Mesendoderm (in vitro differentiated cells): ENCODE results near the gene PHKG1. TPM values are rescaled to one million over a fixed set of nuclear protein-coding genes. Genes with fewer than 3 reads are reported as not detected.
A peak's percentile ranks its signal among the peaks of the same experiment; 100 is the strongest.
"Not testable (repeated sequence)": the region's sequence is repeated elsewhere in the genome, so short reads cannot be mapped to it uniquely, and the experiment has no call there.

ENCODE experiments used
- DNase-seq: peaks from one replicate; pipeline ENCODE4 v3.0.0; 2013
- H2AK5ac ChIP-seq: 2 replicates; pipeline ENCODE4 v1.6.1; 2013; ENCODE audit warnings: low read length, inconsistent platforms
- H2BK120ac ChIP-seq: 2 replicates; pipeline ENCODE4 v1.6.1; 2013; ENCODE audit warnings: low read depth, mild to moderate bottlenecking, low read length, moderate library complexity, mixed read lengths
- H2BK15ac ChIP-seq: replicated peaks from 2 replicates; pipeline ENCODE4 v1.6.1; 2013; ENCODE audit warnings: low read depth, mild to moderate bottlenecking, moderate library complexity
- H2BK5ac ChIP-seq: 2 replicates; pipeline ENCODE4 v1.6.1; 2013; ENCODE audit warnings: low read length, inconsistent platforms
- H3K18ac ChIP-seq: 2 replicates; pipeline ENCODE4 v1.6.1; 2013; ENCODE audit warnings: mild to moderate bottlenecking, low read length, mixed read lengths
- H3K23ac ChIP-seq: one replicate; pipeline ENCODE4 v1.6.1; 2013; ENCODE audit warnings: low read length
- H3K27ac ChIP-seq: 2 replicates; pipeline ENCODE4 v1.5.1; 2013; ENCODE audit warnings: low read depth, mild to moderate bottlenecking, inconsistent platforms, low read length, moderate library complexity
- H3K27me3 ChIP-seq: 2 replicates; pipeline ENCODE4 v1.6.1; 2013; ENCODE audit warnings: low read length, control low read depth, mild to moderate bottlenecking, inconsistent platforms; ENCODE audit not compliant: insufficient read depth, poor library complexity
- H3K36me3 ChIP-seq: 2 replicates; pipeline ENCODE4 v1.6.1; 2013; ENCODE audit warnings: low read length, inconsistent platforms; ENCODE audit not compliant: control insufficient read depth, insufficient read depth
- H3K4ac ChIP-seq: one replicate; pipeline ENCODE4 v1.6.1; 2013; ENCODE audit warnings: low read depth, mild to moderate bottlenecking, low read length, moderate library complexity
- H3K4me1 ChIP-seq: 2 replicates; pipeline ENCODE4 v1.6.1; 2013; ENCODE audit warnings: low read depth, low read length, inconsistent platforms; ENCODE audit not compliant: control insufficient read depth
- H3K4me2 ChIP-seq: 2 replicates; pipeline ENCODE4 v1.6.1; 2013; ENCODE audit warnings: low read length
- H3K4me3 ChIP-seq: 2 replicates; pipeline ENCODE4 v1.5.1; 2013; ENCODE audit warnings: mild to moderate bottlenecking, low read length
- H3K56ac ChIP-seq: one replicate; pipeline ENCODE4 v1.6.1; 2013; ENCODE audit warnings: low read length
- H3K79me1 ChIP-seq: 2 replicates; pipeline ENCODE4 v1.6.1; 2013; ENCODE audit warnings: low read length, inconsistent platforms
- H3K79me2 ChIP-seq: 2 replicates; pipeline ENCODE4 v1.6.1; 2013; ENCODE audit warnings: mild to moderate bottlenecking, low read length; ENCODE audit not compliant: control insufficient read depth, insufficient read depth
- H3K9ac ChIP-seq: 2 replicates; pipeline ENCODE4 v1.6.1; 2013; ENCODE audit warnings: low read length, inconsistent platforms
- H4K5ac ChIP-seq: one replicate; pipeline ENCODE4 v1.6.1; 2013; ENCODE audit warnings: low read length
- H4K8ac ChIP-seq: one replicate; pipeline ENCODE4 v1.6.1; 2013; ENCODE audit warnings: low read depth, mild to moderate bottlenecking, control low read depth, low read length, moderate library complexity
- WGBS: extraction: QIAGEN DNeasy Blood & Tissue Kit; methylation state at CpG from one replicate; pipeline ENCODE4 v1.1.7; 2013; ENCODE audit warnings: low lambda C conversion rate, missing lambda C conversion rate; ENCODE audit not compliant: insufficient coverage; ENCODE audit errors: extremely low coverage; 5-methylcytosine and 5-hydroxymethylcytosine counted together
- small RNA-seq: library from polyadenylated mRNA; stranded (forward); fragments of <200 nt; extraction: miRNeasy Mini kit (QIAGEN cat#:217004); gene quantifications from one replicate; pipeline ENCODE3, GENCODE V24; 2013; ENCODE audit not compliant: insufficient read depth

Gene PHKG1

DNA sequence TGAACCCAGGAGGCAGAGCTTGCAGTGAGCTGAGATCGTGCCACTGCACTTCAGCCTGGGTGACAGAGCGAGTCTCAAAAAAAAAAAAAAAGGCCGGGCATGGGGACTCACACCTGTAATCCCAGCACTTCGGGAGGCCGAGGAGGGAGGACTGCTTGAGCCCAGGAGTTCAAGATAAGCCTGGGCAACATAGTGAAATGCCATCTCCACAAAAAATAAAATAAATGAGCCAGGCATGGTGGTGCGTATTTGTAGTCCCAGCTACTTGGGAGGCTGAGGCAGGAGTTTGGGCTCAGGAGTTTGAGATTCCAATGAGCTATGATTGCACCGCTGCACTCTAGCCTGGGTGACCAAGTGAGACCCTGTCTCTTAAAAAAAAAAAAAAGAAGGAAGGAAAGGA, 60.2 kb downstream of the PHKG1 start:
- H3K56ac ChIP-seq, H3K4me3 ChIP-seq, H2BK5ac ChIP-seq, H2BK120ac ChIP-seq, H3K18ac ChIP-seq, H3K23ac ChIP-seq, H3K4me1 ChIP-seq, H3K27ac ChIP-seq, H3K36me3 ChIP-seq, H4K5ac ChIP-seq, H4K8ac ChIP-seq, DNase-seq, H3K4ac ChIP-seq, H3K9ac ChIP-seq, H2AK5ac ChIP-seq, H2BK15ac ChIP-seq, H3K4me2 ChIP-seq, H3K79me1 ChIP-seq, H3K79me2 ChIP-seq, H3K27me3 ChIP-seq: not testable (repeated sequence)
- no CpG with 5 or more reads among the region's 7 CpGs for WGBS

DNA sequence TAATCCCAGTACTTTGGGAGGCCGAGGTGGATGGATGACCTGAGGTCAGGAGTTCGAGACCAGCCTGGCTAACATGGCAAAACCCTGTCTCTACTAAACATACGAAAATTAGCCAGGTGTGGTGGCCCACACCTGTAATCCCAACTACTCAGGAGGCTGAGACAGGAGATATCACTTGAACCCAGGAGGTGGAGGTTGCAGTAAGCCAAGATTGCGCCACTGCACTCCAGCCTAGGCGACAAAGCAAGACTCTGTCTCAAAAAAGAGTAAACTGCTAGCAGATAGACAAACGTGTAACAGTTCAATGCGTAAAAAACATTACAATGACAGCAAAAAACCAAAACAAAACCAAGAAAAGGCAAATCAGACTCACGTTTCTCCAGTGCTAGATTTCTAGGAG, 61.2 kb downstream of the PHKG1 start:
- not testable (repeated sequence) for H2AK5ac ChIP-seq, H3K27ac ChIP-seq, H3K18ac ChIP-seq, DNase-seq, H3K4me1 ChIP-seq, H3K4me3 ChIP-seq, H3K79me2 ChIP-seq, H3K23ac ChIP-seq, H3K4ac ChIP-seq, H2BK120ac ChIP-seq, H3K79me1 ChIP-seq, H3K27me3 ChIP-seq, H2BK5ac ChIP-seq, H2BK15ac ChIP-seq, H4K8ac ChIP-seq, H3K36me3 ChIP-seq, H4K5ac ChIP-seq, H3K9ac ChIP-seq
- Histone ChIP-seq H3K4me2 (peak overlapping the region; percentile 8), H3K56ac (peak overlapping the region; percentile 34)
- no CpG with 5 or more reads among the region's 8 CpGs for WGBS

DNA sequence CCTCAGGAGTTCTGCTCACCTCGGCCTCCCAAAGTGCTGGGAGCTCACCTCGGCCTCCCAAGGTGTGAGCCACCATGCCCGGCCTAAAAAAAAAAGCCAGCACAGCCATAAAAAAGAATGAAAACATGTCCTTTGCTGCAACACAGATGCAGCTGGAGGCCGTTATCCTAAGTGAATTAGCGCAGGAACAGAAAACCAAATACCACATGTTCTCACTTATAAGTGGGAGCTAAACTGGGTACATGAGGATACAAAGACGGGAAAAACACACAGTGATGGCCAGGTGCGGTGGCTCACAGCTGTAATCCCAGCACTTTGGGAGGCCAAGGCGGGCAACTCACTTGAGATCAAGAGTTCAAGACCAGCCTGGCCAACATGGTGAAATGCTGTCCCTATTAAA, 62.4 kb downstream of the PHKG1 start:
- H4K5ac ChIP-seq = no peak overlapping the region
- peaks cover 6% of the 10 kb centered on the region for H3K79me2 ChIP-seq
- no peak overlapping the region for H3K4ac ChIP-seq
- no peak overlapping the region for H3K23ac ChIP-seq
- no peak overlapping the region for H3K9ac ChIP-seq
- H3K4me2 ChIP-seq = no peak overlapping the region
- H3K36me3 ChIP-seq = peaks cover 2% of the 10 kb centered on the region
- H2BK5ac ChIP-seq = no peak overlapping the region
- H3K56ac ChIP-seq = no peak overlapping the region
- H3K27ac ChIP-seq = no peak overlapping the region
- H2BK15ac ChIP-seq = no peak overlapping the region
- WGBS = no CpG with 5 or more reads among the region's 8 CpGs
- H2AK5ac ChIP-seq = no peak overlapping the region
- no peaks in the 10 kb centered on the region for H3K27me3 ChIP-seq
- H3K18ac ChIP-seq = no peak overlapping the region
- no peak for DNase-seq
- H4K8ac ChIP-seq = no peak overlapping the region
- H3K4me1 ChIP-seq = no peaks in the 10 kb centered on the region
- H2BK120ac ChIP-seq = no peak overlapping the region
- no peak overlapping the region for H3K4me3 ChIP-seq
- H3K79me1 ChIP-seq = peaks cover 6% of the 10 kb centered on the region

Small RNA genes within 50 kb of the gene (small RNA-seq; reads per million reads assigned to genes)
- gene SNORA15 = not detected
- gene SNORA22B = 0.54 reads per million
